Liver (tissue), 9 donors: ENCODE results near the gene RAG1. TPM values are rescaled to one million over a fixed set of nuclear protein-coding genes. Genes with fewer than 3 reads are reported as not detected.

ENCODE experiments used
- DNase-seq: peaks from one replicate; pipeline ENCODE4 v3.0.0-alpha.2; 2017; ENCODE audit warnings: low spot score
- H3K27ac ChIP-seq, 2 donors: one replicate each; pipeline ENCODE4 v1.7.0; 2013; ENCODE audit warnings: inconsistent platforms in 2 of 2, low read length in 2 of 2, control low read depth in 1 of 2, low read depth in 1 of 2, mild to moderate bottlenecking in 1 of 2
- H3K27me3 ChIP-seq, 4 donors: one replicate each; pipeline versions ENCODE4 v1.6.1 to v1.7.0; 2013; ENCODE audit warnings: low read length in 3 of 4, inconsistent platforms in 1 of 4, mild to moderate bottlenecking in 1 of 4, moderate library complexity in 1 of 4; ENCODE audit not compliant: control insufficient read depth in 4 of 4, insufficient read depth in 4 of 4
- H3K36me3 ChIP-seq, 4 donors: one replicate each; pipeline versions ENCODE4 v1.6.1 to v1.7.0; 2013; ENCODE audit warnings: low read length in 3 of 4, mild to moderate bottlenecking in 3 of 4, low read depth in 1 of 4, moderate library complexity in 1 of 4; ENCODE audit not compliant: control insufficient read depth in 4 of 4, insufficient read depth in 3 of 4
- H3K4me1 ChIP-seq, 4 donors: one replicate each; pipeline versions ENCODE4 v1.6.1 to v1.7.0; 2013; ENCODE audit warnings: low read length in 3 of 4, mild to moderate bottlenecking in 3 of 4, moderate library complexity in 1 of 4; ENCODE audit not compliant: control insufficient read depth in 4 of 4, insufficient read depth in 4 of 4
- H3K4me3 ChIP-seq, 3 donors: one replicate each; pipeline versions ENCODE4 v1.6.1 to v1.7.0; 2013; ENCODE audit warnings: low read length in 3 of 3, control low read depth in 1 of 3, low read depth in 1 of 3, mild to moderate bottlenecking in 1 of 3
- H3K9ac ChIP-seq, 2 donors: one replicate each; pipeline ENCODE4 v1.7.0; 2013; ENCODE audit warnings: low read length in 2 of 2, mild to moderate bottlenecking in 2 of 2, moderate library complexity in 2 of 2, control low read depth in 1 of 2, low read depth in 1 of 2
- H3K9me3 ChIP-seq, 4 donors: one replicate each; pipeline versions ENCODE4 v1.6.1 to v1.7.0; 2013; ENCODE audit warnings: low read length in 3 of 4; ENCODE audit not compliant: control insufficient read depth in 4 of 4
- EGR1 ChIP-seq, 2 donors: IDR thresholded peaks; 2 replicates each; pipeline ENCODE4 v1.6.1; 2016 to 2018; ENCODE audit warnings: antibody characterized with exemption in 2 of 2, low read depth in 2 of 2
- FOXA1 ChIP-seq: IDR thresholded peaks from 2 replicates; pipeline ENCODE4 v1.6.1; 2016; ENCODE audit warnings: antibody characterized with exemption
- GABPA ChIP-seq, 2 donors: IDR thresholded peaks in 1 of 2; conservative IDR thresholded peaks in 1 of 2; 2 replicates each; pipeline ENCODE4 v1.6.1; 2016; ENCODE audit warnings: antibody characterized with exemption in 2 of 2, mild to moderate bottlenecking in 1 of 2, moderate library complexity in 1 of 2
- HNF4A ChIP-seq, 2 donors: conservative IDR thresholded peaks; 2 replicates each; pipeline ENCODE4 v1.6.1; 2016; ENCODE audit warnings: antibody characterized with exemption in 2 of 2, mild to moderate bottlenecking in 2 of 2
- HNF4G ChIP-seq: IDR thresholded peaks from 2 replicates; pipeline ENCODE4 v1.6.1; 2016; ENCODE audit warnings: antibody characterized with exemption
- JUND ChIP-seq, 2 donors: IDR thresholded peaks; 2 replicates each; pipeline ENCODE4 v1.6.1; 2016; ENCODE audit warnings: antibody characterized with exemption in 2 of 2
- MAX ChIP-seq: IDR thresholded peaks from 2 replicates; pipeline ENCODE4 v1.6.1; 2016; ENCODE audit warnings: antibody characterized with exemption
- NR2F2 ChIP-seq: IDR thresholded peaks from 2 replicates; pipeline ENCODE4 v1.6.1; 2016; ENCODE audit warnings: antibody characterized with exemption
- RAD21 ChIP-seq, 2 donors: IDR thresholded peaks; 2 replicates each; pipeline ENCODE4 v1.6.1; 2016; ENCODE audit warnings: antibody characterized with exemption in 2 of 2, mild to moderate bottlenecking in 2 of 2
- RXRA ChIP-seq, 2 donors: IDR thresholded peaks; 2 replicates each; pipeline ENCODE4 v1.6.1; 2017 to 2018; ENCODE audit warnings: antibody characterized with exemption in 2 of 2, mild to moderate bottlenecking in 1 of 2
- SP1 ChIP-seq: IDR thresholded peaks from 2 replicates; pipeline ENCODE4 v1.6.1; 2018; ENCODE audit warnings: antibody characterized with exemption, mild to moderate bottlenecking
- TAF1 ChIP-seq: conservative IDR thresholded peaks from 2 replicates; pipeline ENCODE4 v1.6.1; 2016; ENCODE audit warnings: antibody characterized with exemption, mild to moderate bottlenecking
- YY1 ChIP-seq: IDR thresholded peaks from 2 replicates; pipeline ENCODE4 v1.6.1; 2016; ENCODE audit warnings: antibody characterized with exemption, mild to moderate bottlenecking
- WGBS: extraction: QIAGEN DNeasy Blood & Tissue Kit; methylation state at CpG from one replicate; pipeline ENCODE4 v1.1.7; 2013; 5-methylcytosine and 5-hydroxymethylcytosine counted together
- polyA plus RNA-seq, 2 donors: library from polyadenylated mRNA; stranded (reverse) in 1 of 2; unstranded in 1 of 2; fragments of 200-250 nt in 1 of 2; fragments of >200 nt in 1 of 2; fragmentation: Nextera tagmentation in 1 of 2; extraction: Ambion mirVana in 1 of 2; gene quantifications; one replicate each; pipeline versions ENCODE4 v1.2.1 to v1.2.3, GENCODE V29; 2013 to 2015
- total RNA-seq, 2 donors: library from RNA; depleted of rRNA; stranded (reverse); fragments of >200 nt; gene quantifications; one replicate each; pipeline ENCODE4 v1.2.3, GENCODE V29; 2014
- TF ChIP-seq, protein P1 (sequence below): IDR thresholded peaks from 2 replicates; pipeline ENCODE4 v1.6.1; 2016; ENCODE audit warnings: antibody characterized with exemption
- TF ChIP-seq, protein P2 (sequence below): fragments of 150-350 bp; IDR thresholded peaks from 2 replicates; pipeline ENCODE4 v1.5.1; 2017; ENCODE audit warnings: improper control_type of control experiment, low read depth, low read length; ENCODE audit not compliant: missing input control
- donor health status: healthy.
- donor health status: healthy.
- donor health status: healthy.
- donor health status: healthy.
- donor health status: healthy.

Gene RAG1
- total and polyA plus RNA-seq, 4 donors, result 0.43 to 4.3 (median 0.93) TPM

DNA sequence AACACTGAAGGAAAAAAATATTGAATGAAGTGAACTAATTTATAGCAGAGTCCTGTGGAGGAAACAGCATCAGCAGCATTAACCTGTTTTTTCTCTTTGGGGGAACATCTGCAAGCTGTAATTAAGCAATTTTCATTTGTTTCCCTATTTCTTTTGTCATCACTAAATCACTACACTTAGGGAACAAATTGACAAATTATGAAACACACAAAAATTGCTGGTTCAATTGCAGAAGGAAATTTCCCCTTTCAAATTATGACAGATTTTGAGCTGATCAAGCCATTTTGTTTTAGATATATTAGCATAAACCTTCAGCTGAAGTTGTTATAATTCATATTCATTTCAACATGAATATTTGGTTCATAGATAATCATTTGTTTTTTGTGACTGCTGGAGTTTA lies 52.4 kb downstream of the RAG1 start:
- H3K36me3 ChIP-seq, result no peaks in the 10 kb centered on the region
- no peaks in the 10 kb centered on the region for H3K9me3 ChIP-seq
- no peak overlapping the region for H3K9ac ChIP-seq
- TF ChIP-seq, protein P1, sequence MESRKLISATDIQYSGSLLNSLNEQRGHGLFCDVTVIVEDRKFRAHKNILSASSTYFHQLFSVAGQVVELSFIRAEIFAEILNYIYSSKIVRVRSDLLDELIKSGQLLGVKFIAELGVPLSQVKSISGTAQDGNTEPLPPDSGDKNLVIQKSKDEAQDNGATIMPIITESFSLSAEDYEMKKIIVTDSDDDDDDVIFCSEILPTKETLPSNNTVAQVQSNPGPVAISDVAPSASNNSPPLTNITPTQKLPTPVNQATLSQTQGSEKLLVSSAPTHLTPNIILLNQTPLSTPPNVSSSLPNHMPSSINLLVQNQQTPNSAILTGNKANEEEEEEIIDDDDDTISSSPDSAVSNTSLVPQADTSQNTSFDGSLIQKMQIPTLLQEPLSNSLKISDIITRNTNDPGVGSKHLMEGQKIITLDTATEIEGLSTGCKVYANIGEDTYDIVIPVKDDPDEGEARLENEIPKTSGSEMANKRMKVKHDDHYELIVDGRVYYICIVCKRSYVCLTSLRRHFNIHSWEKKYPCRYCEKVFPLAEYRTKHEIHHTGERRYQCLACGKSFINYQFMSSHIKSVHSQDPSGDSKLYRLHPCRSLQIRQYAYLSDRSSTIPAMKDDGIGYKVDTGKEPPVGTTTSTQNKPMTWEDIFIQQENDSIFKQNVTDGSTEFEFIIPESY, result no peak
- TF ChIP-seq NR2F2 (no peak), TAF1 (no peak), SP1 (no peak), FOXA1 (no peak), YY1 (no peak)
- no peak overlapping the region for H3K27ac ChIP-seq
- no peaks in the 10 kb centered on the region for H3K27me3 ChIP-seq
- no peak for DNase-seq
- H3K4me1 ChIP-seq, result no peaks in the 10 kb centered on the region
- no peak overlapping the region for H3K4me3 ChIP-seq

- Histone ChIP-seq H3K27me3 (no peaks in the 10 kb centered on the region), H3K4me1 (no peaks in the 10 kb centered on the region), H3K4me3 (no peak overlapping the region), H3K9me3 (no peaks in the 10 kb centered on the region), H3K9ac (no peak overlapping the region), H3K27ac (no peak overlapping the region), H3K36me3 (no peaks in the 10 kb centered on the region)
- no peak for DNase-seq
- 85% methylated on average over 3 of the region's 3 CpGs for WGBS
- TF ChIP-seq, protein P1, result no peak
- peak; percentile 66 to 70 for TF ChIP-seq RAD21 (IDR thresholded peaks at IDR 0.05)
- TF ChIP-seq, protein P2, sequence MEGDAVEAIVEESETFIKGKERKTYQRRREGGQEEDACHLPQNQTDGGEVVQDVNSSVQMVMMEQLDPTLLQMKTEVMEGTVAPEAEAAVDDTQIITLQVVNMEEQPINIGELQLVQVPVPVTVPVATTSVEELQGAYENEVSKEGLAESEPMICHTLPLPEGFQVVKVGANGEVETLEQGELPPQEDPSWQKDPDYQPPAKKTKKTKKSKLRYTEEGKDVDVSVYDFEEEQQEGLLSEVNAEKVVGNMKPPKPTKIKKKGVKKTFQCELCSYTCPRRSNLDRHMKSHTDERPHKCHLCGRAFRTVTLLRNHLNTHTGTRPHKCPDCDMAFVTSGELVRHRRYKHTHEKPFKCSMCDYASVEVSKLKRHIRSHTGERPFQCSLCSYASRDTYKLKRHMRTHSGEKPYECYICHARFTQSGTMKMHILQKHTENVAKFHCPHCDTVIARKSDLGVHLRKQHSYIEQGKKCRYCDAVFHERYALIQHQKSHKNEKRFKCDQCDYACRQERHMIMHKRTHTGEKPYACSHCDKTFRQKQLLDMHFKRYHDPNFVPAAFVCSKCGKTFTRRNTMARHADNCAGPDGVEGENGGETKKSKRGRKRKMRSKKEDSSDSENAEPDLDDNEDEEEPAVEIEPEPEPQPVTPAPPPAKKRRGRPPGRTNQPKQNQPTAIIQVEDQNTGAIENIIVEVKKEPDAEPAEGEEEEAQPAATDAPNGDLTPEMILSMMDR, result peak; percentile 40
These were observed 54.8 kb downstream of the RAG1 start for GRCh38 chr11:36622431-36623136.

- no peaks in the 10 kb centered on the region for H3K9me3 ChIP-seq
- H3K36me3 ChIP-seq, result no peaks in the 10 kb centered on the region
- no peak overlapping the region for H3K9ac ChIP-seq
- no peak for DNase-seq
- no peak overlapping the region for H3K27ac ChIP-seq
- 94% methylated on average over 5 of the region's 5 CpGs for WGBS
- no peaks in the 10 kb centered on the region for H3K27me3 ChIP-seq
- H3K4me3 ChIP-seq, result no peak overlapping the region
- H3K4me1 ChIP-seq, result no peaks in the 10 kb centered on the region
- TF ChIP-seq MAX, result no peak
- no peak for TF ChIP-seq RAD21 (IDR thresholded peaks at IDR 0.05)
- TF ChIP-seq JUND (IDR thresholded peaks at IDR 0.05), result no peak
- TF ChIP-seq YY1, result no peak
- TF ChIP-seq HNF4G, result no peak
- TF ChIP-seq, protein P2, result no peak
- no peak for TF ChIP-seq HNF4A (conservative IDR thresholded peaks at IDR 0.05)
- TF ChIP-seq FOXA1, result no peak
- TF ChIP-seq, protein P1, result no peak
- TF ChIP-seq NR2F2, result no peak
- TF ChIP-seq TAF1, result no peak
- TF ChIP-seq EGR1 (IDR thresholded peaks at IDR 0.05; ENCODE audit: low read depth in 2 of 2), result no peak
- no peak for TF ChIP-seq GABPA (IDR thresholded peaks at IDR 0.05 in 1 of 2, conservative IDR thresholded peaks at IDR 0.05 in 1 of 2)
- no peak for TF ChIP-seq SP1
- TF ChIP-seq RXRA (IDR thresholded peaks at IDR 0.05), result no peak
These were observed 55.7 kb downstream of the RAG1 start for GRCh38 chr11:36623494-36623893.
